Cardiac septum (tissue), 1 donor: Measurements from ENCODE around the gene ERFE. TPM values are rescaled to one million over a fixed set of nuclear protein-coding genes. Genes with fewer than 3 reads are reported as not detected.

Experiments
- DNase-seq: peaks from one replicate; pipeline ENCODE4 v3.0.0-alpha.2; 2020; ENCODE audit warnings: low spot score
- intact Hi-C: fragments of 100-400 bp; cut with DNase I; formaldehyde crosslinking; loops from one replicate; pipeline ENCODE4 v1.14.0; 2022
- total RNA-seq: library from RNA; stranded (reverse); fragmentation: NEBNext Ultra II Directional; extraction: Animal tissue kit (Norgen Biotek cat#: 25700); gene quantifications from one replicate; pipeline ENCODE4 v1.2.1, GENCODE V29; 2021
- donor health status: DM: no; HTN: no; CAD: no.

ERFE gene
- total RNA-seq, 1 donor from 2014 or later = 0.62 TPM

DNA sequence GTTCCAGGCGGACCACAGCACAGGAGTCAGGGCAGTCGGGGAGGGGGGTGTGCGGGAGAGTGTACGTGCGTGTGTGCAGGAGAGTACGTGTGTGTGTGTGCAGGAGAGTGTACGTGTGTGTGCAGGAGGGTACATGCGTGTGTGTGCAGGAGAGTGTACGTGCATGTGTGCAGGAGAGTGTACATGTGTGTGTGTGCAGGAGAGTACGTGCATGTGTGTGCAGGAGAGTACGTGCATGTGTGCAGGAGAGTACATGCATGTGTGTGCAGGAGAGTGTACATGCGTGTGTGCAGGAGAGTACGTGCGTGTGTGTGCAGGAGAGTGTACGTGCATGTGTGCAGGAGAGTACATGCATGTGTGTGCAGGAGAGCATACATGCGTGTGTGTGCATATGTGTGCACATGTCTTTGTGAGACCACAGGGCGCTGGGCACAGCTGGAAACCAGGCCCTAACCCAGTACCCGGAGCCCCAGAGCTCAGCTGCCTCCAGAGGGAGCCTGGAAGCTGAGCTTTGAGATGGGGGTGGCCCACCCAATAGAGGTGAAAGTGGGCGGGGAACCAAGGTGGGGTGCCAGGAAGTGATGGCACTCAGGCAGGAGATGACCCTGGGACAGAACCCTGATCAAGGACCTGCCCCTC is 34.2 kb upstream of the ERFE start:
- intact Hi-C loops = loop anchor here (5.0 kb wide), 1 partner anchor 138 kb away; no protein-coding TSS in a partner anchor
- DNase-seq = no peak

DNA sequence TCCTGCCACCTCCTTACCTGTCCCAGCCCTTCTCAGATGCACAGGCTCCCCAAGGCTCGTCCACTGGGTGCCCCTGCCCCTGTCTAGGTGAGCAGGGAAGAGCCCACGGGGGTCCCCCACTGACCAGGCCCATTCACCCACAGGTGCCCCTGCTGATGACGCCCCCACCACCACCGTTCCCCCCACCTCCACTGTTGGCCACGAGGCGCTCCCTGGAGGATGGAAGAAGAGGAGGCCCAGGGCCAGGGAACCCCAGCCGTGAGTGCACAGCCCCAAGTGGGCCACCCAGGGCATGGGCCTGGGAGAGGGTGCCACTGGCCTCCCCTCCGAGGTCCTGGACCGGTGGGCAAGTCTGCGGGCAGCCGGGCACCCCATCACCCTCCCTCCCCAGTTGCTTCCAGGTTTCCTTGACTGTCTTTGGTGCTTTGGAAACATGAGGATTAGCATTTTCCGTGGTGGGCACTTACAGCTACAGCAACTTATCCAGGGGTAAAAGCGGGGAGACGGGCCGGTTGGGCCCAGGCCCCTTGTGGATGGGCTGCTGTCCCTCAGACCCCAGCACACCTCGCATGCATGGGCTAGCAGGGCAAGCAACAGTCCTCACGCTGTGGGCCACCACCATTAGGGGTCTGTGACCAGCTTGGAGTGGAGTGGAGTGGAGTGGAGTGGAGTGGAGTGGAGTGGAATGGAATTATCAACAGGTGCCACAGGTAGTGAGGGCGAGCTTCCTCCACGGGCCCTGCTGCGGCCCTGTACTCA is 33.5 kb upstream of the ERFE start:
- intact Hi-C loops = no loop called here
- DNase-seq = no peak

DNA sequence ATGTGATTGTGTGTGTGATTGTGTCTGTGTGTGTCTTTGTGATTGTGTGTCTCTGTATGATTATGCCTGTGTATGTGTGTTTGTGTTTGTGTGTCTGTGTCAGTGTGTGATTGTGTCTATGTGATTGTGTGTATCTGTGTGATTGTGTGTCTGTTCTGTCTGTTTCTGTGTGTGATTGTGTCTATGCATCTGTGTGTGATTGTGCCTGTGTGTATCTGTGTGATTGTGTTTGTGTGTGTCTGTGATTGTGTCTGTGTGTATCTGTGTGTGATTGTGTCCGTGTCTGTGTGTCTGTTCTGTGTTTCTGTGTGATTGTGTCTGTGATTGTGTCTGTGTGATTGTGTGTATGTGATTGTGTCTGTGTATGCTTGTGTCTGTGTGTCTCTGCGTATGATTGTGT is 32.4 kb upstream of the ERFE start:
- DNase-seq = no peak
- intact Hi-C loops = no loop called here

DNA sequence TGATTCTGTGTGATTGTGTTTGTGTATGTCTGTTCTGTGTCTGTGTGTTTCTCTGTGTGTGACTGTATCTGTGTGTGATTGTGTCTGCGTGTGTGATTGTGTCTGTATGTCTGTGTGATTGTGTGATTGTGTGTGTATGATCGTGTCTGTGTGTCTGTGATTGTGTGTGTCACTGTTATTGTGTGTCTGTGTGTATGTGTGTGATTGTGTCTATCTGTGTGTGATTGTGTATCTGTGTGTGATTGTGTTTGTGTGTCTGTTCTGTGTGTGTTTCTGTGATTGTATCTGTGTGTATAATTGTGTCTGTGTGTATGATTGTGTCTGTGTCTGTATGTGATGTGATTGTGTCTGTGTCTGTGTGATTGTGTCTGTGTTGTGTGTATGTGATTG is 32.0 kb upstream of the ERFE start:
- intact Hi-C loops = no loop called here

DNA sequence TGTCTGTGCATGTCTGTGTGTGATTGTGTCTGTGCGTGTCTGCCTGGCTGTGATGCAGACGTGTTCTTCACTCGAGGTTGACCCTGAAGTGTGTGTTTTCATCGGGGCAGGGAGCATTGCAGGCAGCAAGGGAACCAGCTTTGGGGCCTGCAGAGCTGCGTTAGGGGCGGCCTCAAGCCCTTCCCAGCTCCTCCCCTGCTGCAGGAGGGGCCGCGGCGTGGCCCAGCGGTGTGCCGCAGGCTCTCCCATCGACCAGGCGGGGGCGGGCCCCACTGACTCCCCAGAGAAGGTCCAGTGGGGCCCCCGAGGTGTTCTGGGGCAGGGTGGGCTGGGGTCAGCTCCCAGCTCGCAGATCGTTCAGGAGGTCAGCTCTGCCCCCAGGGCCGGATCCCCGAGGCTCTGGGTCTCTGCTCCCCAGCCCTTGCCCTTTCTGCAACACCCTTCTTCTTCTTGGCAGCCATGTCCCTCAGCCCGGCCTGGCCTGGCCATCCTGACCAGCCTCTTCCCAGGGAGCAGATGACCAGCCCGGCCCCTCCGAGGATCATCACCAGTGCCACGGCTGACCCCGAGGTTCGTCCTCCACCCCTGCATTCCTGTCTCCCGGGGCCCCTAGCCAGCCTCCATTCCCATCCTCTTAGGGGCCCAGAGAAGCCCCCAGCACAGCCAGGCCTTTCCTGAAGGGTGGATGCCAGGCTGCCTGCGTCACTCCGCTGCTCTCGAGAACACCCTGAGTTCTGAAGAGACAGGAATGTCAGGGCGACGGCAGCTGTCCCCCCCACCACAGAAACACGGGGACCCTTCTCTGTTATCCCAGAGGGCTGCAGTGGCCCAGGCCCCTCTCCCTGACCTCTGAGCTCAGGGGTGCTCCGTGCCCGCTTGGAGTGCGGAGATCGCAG is 31.4 kb upstream of the ERFE start:
- DNase-seq = no peak

More for the DNA sequence above, 32.0 kb upstream of the ERFE start:
- DNase-seq = no peak

DNA sequence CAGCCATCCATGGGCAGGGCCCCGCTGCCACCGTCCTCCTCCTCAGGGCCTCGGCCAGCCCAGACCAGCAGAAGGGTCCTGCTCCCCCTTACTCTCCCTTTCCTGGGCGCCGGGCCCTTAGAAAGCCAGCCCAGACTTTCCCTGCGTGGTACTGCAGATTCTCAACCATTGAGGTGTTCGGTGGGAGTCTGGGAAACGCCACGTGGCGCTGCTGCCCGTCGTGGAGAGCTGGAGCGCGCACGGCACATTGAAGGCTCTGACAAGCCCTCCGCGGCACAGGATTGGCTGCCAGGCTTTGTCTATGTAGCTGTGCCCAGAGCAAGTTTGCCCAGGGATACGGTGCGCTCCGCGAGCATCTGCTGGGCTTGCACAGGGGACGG is 30.7 kb upstream of the ERFE start:
- DNase-seq = no peak
- intact Hi-C loops = no loop called here

More for the DNA sequence above, 31.4 kb upstream of the ERFE start:
- intact Hi-C loops = no loop called here

DNA sequence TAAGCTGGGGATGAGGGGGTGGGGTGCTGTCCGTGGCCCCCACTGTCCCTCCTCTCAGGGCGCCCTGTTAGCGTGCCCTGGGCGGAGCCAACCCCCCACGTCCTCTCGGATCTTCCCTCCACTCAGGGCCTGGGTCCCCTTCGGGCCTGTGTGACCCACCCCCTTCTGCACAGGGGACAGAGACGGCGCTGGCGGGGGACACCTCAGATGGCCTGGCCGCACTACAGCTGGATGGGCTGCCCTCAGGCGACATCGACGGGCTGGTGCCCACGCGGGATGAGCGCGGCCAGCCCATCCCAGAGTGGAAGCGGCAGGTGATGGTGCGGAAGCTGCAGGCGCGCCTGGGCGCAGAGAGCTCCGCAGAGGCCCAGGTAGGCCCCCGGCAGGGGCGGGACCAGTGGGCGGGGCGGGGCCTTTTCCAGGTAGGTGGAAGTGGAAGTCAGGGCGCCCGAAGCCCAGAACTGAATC is 30.2 kb upstream of the ERFE start:
- intact Hi-C loops = no loop called here
- no peak for DNase-seq

DNA sequence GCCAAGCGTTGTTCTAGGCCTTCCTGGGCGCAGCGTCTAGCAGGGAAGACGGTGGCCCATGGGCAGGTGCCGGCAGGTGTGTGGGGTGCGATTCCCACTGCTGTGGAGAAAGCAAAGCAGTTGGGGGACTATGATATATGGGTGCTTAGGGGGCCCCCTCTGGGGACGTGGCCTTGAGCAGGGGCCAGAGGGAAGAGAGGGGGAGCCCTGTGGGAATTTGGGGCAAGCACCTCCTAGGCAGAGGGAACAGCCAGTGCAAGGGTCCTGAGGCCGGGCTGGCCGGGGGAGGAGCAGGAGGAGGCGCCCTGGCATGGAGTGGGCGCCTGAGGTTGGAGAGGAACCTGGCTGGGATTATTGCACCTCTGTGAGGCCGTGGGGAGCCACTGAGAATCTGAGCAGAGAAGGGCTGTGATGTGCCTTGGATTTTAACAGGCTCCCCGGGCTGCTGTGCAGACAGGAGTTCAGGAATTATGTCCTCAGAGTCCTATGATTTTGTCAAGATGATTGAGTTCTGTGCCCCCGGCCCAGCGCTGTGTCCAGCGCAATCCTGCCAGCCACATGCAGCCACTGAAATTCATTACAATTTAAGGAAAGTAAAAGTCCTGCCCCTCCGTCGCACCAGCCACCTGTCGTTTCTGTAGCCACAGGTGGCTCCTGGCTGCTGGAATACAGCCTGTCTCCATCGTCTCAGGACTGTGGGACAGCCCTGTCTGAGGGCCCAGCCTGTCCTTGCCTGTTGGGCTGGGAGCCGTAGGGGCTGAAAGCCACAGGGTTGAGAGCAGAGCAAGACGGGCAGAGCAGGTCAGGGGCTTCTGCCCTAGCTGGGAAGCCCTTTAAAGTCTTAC is 29.4 kb upstream of the ERFE start:
- intact Hi-C loops = no loop called here
- no peak for DNase-seq

DNA sequence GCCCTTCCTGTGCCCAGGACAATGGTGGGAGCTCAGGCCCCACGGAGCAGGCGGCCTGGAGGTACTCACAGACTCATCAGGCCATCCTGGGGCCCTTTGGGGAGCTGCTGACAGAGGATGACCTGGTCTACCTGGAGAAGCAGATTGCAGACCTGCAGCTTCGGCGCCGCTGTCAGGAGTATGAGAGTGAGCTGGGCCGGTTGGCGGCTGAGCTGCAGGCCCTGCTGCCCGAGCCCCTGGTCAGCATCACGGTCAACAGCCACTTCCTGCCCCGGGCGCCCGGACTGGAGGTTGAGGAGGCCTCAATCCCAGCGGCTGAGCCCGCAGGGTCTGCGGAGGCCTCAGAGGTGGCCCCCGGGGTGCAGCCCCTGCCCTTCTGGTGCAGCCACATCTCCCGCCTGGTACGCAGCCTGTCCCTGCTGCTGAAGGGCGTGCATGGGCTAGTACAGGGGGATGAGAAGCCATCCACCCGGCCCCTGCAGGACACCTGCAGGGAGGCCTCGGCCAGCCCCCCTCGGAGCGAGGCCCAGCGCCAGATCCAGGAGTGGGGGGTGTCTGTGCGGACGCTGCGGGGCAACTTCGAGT is 28.6 kb upstream of the ERFE start:
- intact Hi-C loops = no loop called here
- no peak for DNase-seq

DNA sequence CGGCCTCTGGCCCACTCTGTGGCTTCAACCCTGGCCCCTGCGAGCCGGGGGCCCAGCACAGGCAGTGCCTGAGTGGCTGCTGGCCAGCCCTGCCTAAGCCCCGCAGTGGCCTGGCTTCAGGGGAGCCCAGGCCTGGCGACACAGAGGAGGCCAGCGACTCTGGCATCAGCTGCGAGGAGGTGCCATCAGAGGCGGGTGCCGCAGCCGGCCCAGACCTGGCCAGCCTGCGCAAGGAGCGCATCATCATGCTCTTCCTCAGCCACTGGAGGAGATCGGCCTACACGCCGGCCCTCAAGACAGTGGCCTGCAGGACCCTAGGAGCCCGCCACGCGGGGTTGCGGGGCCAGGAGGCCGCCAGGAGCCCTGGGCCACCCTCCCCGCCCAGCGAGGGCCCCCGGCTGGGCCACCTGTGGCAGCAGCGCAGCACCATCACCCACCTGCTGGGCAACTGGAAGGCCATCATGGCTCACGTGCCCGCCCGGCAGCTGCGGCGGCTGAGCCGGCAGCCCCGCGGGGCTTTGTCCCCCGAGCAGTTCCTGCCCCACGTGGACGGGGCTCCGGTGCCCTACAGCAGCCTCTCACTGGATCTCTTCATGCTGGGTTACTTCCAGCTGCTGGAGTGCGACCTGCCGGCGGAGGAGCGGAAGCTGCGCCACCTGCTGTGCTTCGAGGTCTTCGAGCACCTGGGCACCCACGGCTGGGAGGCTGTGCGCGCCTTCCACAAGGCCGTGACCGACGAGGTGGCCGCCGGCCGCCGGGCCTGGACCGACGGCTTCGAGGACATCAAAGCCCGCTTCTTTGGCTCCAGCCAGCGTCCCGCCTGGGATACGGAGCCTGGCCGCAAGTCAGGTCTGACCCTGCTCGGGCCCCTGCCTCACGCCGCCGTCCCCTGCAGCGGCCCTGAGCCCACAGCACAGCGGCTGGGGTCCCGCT is 27.8 kb upstream of the ERFE start:
- DNase-seq = no peak
- intact Hi-C loops = no loop called here

DNA sequence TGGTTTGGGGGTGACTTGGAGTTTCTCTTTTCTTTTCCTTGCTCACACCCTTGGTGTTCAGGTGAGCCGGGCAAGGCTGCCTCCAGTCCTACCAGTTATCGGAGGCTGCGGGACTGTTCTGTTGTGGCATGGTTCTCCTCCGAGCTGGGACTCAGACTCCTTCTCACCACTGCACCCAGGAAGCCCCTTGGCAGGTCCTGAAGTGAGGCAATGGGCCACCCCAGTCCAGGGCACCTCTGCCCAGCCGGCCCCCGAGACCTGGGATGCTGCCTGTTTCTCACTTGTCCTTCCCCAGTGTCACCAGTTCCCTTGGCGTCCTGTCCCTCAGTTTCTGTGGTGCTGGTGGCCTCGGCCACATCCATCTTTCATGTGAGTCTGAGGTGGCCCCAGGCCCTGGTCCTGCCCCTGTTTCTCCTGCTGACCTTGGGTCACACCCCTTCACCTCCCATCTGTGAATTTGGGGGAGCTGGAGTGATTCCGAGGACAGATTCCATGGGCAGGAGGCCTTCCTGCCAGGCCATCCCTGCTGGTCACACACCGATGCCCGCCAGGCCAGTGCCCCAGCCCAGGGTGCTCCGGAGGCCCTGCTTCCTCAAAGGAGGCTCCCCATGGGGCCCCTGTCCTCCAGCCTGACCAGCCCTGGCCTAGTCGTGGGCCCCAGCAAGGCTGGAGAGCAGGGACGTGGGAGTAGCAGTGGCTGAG is 26.9 kb upstream of the ERFE start:
- intact Hi-C loops = no loop called here
- no peak for DNase-seq

DNA sequence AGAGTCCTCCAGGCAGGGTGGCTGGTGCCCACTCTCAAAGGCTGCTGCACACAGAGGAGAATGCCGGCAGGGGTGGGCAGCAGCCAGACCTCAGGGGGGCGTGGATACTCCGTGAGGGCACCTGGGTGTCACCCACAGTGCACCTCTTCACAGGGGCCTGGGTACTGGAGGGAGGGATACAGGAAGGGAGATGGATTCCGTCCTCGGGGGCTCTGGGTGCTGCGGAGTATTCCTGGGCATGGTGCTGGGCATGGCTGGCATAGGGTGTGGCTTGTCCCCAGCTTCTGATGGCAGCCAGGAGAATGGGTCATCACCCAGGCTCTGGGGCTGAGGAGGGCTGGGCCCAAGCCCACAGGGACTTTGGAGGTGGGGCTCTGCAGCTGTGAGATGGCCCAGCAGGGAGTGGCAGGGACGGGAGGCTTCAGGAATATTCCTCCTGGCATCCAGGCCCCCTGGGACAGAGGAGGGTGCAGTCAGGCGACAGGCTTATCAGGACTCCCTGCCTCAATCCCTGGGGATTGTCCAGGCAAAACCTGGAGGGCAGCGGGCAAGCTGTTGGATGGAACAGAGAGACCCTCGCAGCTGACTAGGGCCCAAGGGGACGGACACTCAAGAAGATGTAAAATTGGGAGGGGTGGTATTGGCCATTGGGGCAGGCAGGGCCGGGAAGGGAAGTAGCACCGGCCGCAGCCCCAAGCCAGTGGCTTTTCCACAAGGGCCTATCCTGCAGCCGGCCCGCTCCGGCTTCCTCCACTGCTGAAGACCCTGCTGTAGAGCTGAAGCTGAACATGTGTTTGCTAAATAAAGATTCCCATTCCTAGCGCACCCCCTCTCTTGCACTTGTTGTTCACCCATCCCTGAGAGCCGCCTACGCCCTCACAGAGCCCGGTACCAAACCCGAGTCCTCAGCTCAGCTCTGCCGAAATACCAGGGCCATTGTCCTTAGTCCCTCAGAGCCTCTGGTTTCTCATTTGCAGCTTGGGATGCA is 26.0 kb upstream of the ERFE start:
- intact Hi-C loops = no loop called here
- no peak for DNase-seq

DNA sequence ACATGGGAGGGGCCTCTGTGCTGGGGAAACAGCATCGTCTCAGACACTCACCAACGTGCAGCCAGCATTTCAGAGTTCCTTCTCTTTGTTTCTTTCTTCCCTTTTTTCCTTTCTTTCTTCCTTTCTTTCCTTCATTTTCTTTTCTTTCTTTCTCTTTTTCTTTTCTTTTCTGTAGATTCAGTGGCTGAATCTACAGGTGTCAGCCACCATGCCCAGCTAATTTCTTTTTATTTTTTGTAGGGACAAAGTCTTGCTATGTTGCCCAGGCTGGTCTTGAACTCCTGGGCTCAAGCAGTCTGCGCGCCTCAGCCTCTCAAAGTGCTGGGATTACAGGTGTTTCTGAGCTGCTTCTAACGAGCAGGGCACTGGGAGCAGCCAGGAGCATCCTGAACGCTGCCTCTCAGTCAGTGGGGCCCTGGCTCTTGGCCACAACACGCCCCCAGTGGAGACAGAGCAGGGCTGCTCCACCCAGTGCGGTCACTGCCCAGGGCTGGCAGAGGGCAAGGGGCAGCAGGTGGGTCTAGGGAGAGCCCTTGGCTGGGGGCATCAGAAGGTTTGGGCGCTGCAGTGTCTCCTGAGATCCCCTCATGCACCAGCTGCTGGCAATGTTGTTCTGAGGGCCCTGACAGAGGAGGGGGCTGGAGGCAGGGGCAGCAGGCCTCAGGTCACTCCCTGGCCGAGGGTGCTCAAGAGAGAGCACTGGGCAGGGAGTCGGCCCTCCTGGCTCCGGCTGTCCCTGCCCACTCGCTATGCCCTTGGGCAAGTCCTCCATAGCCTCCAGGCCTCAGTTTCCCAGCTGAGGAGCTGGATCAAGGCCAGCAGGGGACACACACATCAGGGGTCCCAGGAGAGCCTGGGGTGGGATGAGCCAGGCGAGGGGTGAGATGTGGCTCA is 25.0 kb upstream of the ERFE start:
- no peak for DNase-seq
- intact Hi-C loops = no loop called here

DNA sequence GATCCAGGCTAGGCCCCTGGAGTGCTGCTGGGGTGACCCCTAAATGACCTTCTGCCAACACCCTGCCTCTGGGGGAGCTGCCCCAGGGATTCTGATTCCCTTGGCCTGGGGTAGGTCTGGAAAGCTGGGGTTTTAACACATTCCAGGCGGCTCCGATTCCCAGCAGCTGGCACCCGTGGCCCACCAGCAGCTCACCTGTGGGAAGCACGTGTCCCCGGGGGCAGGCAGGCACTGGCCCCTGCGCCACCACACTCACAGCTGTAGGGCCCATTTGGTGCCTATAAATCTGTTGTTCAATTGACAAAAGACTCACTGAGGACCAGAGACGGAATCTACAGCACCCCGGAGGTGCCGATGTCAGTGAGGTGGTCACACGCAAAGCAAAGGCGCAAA is 24.4 kb upstream of the ERFE start:
- intact Hi-C loops = no loop called here
- no peak for DNase-seq

DNA sequence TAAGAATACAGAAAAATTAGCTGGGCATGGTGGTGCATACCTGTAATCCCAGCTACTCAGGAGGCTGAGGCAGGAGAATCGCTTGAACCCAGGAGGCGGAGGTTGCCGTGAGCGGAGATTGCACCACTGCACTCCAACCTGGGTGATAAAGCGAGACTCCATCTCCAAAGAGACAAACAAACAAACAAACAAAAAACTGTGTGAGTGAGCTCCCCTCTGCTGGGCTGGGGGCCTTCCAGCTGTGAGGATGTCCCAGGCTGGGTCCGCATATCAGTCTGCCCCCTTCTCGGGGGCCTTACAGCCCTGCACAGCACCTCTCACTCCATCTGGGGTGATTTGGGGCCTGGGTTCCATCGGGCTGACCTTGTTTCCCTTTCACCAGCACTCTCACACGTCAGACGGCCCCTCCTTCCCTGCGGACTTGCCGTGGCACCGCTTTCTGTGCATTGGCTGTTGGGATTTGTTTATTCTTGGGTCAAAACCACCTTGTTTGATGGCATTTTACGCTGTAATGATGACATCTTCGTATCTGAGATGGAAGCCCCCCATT is 23.1 kb upstream of the ERFE start:
- intact Hi-C loops = loop anchor here (5.0 kb wide), 1 partner anchor 73 kb away; the partner anchor contains the start of gene SCLY
- no peak for DNase-seq
